Measurements from ENCODE around the gene MAGOH.

DNA sequence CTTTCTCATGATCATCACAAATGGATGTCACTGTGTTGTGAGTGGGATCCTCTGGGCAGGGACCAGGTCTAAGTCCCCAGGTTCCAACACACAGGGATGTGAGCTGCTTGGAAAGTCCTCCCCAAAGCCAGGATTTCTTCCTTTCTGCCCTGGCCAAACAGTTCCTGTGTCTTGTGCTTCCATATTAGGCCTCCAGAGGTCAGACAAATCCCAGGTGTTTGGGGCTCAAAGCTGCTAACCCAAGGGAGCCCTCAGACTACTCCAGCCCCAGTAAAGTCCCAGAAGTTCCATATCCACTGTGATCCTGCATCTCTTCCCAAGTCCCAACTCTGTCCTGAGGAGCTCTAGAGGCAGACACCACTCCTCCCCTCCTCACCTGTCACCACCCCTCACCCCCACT is 27.7 kb upstream of the MAGOH start:
- TF ChIP-seq, protein P1, sequence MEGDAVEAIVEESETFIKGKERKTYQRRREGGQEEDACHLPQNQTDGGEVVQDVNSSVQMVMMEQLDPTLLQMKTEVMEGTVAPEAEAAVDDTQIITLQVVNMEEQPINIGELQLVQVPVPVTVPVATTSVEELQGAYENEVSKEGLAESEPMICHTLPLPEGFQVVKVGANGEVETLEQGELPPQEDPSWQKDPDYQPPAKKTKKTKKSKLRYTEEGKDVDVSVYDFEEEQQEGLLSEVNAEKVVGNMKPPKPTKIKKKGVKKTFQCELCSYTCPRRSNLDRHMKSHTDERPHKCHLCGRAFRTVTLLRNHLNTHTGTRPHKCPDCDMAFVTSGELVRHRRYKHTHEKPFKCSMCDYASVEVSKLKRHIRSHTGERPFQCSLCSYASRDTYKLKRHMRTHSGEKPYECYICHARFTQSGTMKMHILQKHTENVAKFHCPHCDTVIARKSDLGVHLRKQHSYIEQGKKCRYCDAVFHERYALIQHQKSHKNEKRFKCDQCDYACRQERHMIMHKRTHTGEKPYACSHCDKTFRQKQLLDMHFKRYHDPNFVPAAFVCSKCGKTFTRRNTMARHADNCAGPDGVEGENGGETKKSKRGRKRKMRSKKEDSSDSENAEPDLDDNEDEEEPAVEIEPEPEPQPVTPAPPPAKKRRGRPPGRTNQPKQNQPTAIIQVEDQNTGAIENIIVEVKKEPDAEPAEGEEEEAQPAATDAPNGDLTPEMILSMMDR (conservative IDR thresholded peaks at IDR 0.05), result peak; percentile 44; the same call in 1 of the 2 replicates
- no peak for TF ChIP-seq EZH2 (IDR thresholded peaks at IDR 0.05; ENCODE audit: low read depth)
